Ammon's horn (tissue), 1 donor: ENCODE results near the gene TIE1.

Experiments
- DNase-seq: peaks from one replicate; pipeline ENCODE4 v3.0.0-alpha.2; 2016; ENCODE audit warnings: low spot score

The TIE1 gene

DNA sequence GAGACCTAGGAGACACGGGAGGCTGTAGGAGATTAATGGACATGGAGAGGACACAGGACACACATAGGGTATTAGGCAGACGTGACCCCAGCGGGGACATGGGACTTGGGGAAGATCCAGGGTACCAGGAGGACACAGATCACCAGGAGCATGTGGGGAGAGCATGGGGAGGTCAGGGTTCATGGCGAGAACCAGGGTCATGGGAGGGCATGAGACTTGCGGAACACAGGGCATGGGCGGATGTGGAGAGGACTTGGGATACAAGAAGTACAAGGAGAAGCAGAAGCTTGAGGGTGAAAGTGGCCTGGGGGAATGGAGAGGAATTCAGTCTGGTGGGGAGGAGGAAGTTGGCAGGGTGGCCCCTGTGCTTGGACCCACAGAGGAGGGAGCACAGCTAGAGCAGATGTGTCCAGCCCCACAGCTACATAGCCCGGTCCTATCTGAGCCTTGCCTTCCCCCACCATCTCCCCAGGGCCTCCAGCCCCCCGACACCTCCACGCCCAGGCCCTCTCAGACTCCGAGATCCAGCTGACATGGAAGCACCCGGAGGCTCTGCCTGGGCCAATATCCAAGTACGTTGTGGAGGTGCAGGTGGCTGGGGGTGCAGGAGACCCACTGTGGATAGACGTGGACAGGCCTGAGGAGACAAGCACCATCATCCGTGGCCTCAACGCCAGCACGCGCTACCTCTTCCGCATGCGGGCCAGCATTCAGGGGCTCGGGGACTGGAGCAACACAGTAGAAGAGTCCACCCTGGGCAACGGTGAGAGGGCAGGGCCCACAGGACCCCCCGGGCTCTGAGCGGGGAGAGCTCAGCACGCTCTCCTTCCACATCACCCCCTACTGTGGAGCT lies 12.1 kb downstream of the TIE1 start:
- DNase-seq: no peak

DNA sequence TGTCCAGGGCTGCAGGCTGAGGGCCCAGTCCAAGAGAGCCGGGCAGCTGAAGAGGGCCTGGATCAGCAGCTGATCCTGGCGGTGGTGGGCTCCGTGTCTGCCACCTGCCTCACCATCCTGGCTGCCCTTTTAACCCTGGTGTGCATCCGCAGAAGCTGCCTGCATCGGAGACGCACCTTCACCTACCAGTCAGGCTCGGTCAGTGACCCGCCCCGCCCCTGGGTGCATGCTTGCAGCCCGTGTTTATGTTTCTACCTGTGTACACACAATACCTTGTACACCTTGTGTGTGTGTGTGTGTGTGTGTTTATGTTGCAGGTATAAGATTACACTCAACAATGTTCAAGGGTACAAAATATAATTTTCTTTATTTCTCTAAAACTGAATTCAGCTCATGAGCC lies 13.0 kb downstream of the TIE1 start:
- DNase-seq: no peak

DNA sequence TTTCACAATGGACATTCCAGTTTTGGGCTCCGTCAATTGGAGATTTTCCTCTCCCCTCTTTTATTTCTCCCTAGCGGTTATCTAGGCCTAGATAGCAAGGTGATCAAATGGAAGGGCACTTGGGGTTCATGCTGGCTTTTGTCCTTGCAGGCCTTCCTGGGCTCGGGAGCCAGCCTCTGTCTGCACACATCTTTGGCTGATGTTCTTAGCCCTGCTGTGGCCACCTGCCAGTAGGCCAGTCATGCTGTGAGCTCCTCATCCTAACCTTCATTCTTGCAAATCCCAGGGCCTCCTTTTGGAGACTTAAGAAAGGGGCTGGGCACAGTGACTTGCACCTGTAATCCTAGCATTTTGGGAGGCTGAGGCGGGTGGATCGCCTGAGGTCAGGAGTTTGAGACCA lies 13.5 kb downstream of the TIE1 start:
- DNase-seq: no peak

DNA sequence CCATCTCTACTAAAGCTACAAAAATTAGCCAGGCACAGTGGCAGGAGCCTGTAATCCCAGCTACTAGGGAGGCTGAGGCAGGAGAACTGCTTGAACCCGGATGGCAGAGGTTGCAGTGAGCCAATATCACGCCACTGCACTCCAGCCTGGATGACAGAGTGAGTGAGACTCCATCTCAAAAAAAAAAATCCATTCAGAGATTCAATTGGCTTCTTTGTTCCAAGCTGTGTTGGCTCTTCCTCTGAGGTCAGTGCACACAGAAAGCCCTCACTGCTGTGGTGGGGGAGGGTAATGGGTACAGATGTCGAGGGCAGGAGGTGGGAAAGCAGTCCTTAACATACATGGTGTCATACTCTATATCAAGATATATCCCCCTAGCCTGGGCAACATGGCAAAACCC lies 14.7 kb downstream of the TIE1 start:
- DNase-seq: peak; percentile 80

DNA sequence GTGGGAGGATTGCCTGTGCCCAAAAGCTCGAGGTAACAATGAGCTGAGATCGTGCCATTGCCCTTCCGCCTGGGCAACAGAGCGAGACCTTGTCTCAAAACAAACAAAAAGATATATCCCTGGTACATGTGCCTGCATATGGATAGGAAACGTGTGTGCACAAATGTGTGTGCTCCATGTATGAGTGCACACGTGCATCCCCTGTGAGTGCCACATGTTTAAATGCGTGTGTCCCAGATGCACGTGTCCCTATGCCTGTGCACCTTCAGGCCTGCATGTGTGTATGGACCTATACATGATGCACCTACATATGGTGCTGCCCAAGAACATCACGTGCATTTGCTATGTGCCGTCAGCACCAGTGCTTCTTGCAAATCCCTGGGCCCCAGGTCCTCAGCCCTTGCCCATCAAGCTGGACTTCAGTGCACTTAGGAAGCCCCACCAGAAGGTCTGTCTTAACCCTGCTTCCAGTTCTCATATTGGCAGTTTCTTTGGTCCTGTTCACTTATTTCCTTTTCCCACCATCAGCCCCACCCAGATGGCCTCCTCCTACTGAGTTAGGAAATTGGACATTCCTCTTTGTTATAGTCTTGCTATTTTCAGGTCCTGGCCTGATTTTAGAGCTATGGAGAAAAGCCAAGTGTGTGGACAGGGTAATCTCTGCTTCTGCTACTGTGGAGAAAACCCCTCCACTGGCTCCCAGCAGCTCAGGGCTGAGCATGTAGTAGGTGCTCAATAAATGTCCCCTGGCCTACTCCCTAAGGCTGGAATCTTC lies 15.4 kb downstream of the TIE1 start:
- DNase-seq: no peak

DNA sequence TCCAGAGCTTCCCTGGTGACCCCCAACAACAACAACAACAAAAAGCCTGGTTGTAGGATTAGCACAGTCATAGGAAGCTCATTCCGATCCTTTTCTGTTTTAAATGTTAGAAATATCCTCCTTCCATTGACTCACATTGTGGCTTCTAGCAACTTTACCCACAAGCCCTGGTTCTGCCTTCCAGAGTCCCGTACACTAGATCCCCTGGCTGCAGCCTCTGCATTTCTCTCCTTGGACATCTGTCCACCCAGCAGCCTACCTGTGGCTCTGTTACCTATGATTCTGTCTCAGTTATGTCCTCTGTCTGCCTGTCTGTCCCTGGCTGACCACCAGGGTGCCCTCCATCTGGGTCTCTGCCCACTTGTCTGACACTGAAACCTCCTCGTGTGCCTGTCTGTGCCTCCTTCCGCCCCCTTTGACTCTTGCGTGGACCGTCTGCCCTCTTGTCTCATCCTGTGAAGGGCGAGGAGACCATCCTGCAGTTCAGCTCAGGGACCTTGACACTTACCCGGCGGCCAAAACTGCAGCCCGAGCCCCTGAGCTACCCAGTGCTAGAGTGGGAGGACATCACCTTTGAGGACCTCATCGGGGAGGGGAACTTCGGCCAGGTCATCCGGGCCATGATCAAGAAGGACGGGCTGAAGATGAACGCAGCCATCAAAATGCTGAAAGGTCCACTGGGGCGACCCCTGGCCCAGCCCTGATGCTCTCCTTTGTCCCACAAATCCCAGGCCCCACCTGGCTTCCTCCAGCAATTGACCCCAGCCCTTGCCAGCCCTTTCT lies 16.1 kb downstream of the TIE1 start:
- DNase-seq: no peak

DNA sequence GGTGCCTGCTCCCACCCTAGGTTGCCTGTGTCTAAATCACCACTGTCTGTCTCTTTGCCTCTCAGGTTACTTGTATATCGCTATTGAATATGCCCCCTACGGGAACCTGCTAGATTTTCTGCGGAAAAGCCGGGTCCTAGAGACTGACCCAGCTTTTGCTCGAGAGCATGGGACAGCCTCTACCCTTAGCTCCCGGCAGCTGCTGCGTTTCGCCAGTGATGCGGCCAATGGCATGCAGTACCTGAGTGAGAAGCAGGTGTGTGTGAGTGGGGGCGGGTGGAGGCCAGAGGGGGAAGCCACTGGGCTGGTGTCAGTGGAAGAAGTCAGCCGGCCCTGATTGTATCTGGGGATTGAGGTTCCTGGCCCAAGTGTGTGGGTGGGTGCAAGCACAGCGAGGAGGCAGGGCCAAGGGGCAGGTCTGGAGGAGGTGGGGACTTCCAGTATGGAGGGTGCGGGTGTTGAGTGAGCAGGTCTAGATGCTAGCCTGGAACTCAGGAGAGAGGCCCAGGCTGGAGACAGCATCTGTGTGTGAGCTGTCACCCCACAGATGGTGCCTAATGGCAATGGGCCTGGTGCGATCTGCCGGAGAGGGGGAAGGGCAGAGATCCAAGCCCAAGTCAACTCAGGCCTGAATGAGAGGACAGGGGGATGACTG lies 17.2 kb downstream of the TIE1 start:
- DNase-seq: peak; percentile 87

DNA sequence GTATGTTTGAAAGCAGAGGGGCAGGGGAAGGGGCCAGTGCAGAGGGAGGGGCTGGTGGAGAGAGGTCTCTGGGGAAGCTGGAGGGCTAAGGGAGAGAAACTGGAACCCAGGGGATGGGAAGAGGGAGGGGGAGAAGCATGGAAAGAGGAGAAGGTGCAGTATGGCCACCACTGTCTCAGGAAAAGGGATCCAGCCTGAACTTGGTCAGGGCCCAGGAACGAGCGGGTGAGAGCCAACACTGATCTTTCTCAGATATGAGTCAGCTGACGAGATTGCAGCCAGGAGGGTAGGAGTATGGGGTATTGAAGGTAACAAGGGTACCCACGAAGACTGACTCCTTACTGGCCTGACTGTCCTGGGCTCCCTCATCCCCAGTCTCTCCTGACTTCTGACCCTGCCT lies 18.0 kb downstream of the TIE1 start:
- no peak for DNase-seq

DNA sequence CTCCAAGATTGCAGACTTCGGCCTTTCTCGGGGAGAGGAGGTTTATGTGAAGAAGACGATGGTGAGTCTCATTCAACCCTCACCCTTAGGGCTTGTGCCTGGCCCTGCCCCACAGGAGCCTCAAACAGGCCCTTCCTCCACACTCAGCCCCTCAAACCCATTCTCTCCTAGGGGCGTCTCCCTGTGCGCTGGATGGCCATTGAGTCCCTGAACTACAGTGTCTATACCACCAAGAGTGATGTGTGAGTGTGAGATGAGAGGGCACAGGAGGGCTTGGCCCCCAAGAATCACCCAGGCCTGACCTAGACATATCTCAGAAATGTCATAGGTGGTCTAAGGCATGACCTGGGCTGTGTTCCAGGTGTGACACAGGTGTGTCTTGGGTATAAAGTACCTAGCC lies 18.5 kb downstream of the TIE1 start:
- no peak for DNase-seq

DNA sequence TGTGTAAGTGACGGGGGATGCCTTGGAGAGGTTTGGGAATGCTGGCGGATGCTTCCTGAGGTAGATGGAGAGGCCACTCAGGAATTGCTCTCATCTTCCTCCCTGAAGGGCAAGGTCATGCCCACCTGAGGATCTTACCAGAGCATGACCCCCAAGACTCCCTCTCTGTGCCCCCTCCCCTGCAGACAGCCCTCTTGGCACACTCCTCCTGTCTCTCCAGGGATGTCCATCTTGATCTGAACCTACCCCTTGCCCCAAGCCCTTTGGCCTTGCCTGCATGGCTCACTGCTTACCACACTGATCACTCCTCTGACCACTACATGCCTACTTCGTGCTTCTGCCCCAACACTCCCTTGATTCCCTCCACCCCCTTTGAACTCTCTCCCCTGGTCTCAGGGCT lies 19.0 kb downstream of the TIE1 start:
- DNase-seq: no peak

DNA sequence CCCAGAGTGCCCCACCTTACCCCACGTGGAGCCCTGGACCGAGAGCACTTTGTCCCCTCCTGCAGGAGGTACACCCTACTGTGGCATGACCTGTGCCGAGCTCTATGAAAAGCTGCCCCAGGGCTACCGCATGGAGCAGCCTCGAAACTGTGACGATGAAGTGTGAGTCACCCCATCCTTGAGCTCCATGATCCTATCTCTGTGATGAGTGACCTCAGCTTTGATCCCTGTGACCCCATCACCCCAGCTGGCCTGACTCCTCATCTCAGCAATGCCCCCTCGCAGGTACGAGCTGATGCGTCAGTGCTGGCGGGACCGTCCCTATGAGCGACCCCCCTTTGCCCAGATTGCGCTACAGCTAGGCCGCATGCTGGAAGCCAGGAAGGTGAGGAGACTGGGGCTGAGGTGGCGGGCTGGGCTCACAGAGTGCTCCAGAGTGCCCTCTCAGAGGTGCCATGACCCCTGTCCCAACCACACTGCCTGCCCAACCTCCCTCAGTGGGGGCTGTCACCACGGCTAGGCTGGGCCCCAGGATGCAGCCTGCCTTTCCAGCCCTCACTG lies 20.6 kb downstream of the TIE1 start:
- DNase-seq: no peak

DNA sequence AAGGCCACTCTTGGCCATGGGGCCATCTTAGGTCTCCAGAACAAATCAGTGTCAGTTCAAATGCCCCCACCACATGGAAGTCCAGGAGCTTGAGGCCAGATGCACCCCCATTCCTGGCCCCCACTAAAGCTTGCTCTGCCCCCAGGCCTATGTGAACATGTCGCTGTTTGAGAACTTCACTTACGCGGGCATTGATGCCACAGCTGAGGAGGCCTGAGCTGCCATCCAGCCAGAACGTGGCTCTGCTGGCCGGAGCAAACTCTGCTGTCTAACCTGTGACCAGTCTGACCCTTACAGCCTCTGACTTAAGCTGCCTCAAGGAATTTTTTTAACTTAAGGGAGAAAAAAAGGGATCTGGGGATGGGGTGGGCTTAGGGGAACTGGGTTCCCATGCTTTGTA lies 21.7 kb downstream of the TIE1 start:
- no peak for DNase-seq

DNA sequence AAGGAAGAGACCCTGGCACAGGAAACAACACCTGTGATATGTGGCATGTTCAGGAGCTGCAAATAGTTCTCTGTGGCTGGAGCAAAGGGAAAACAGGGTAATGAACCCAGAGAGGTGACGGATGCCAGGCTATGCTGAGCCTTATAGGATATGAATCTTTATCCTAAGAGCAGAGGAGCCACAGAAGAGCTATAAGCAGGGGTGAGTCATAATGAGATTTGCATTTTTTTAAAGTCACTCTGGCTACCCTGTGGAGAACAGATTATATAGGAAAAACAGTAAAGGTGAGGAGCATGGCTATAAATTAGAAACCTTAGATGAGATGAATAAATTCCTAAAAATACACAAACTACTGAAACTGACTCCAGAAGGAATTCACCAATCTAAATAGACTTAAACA lies 24.0 kb downstream of the TIE1 start:
- DNase-seq: no peak

DNA sequence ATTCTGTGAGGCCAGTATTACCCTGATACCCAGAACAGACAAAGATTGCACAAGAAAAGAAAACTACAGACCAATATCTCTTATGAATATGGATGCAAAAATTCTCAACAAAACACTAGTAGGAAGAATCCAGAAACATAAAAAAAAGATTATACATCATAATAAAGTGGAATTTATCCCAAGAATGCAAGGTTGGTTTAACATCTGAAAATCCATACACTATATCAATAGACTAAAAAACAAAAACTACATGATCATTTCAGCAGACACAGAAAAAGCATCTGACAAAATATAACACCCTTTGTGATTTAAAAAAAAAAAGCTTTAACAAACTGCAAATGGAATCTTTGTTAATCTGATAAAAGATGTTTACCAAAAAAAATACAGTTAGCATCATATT lies 24.6 kb downstream of the TIE1 start:
- DNase-seq: no peak

DNA sequence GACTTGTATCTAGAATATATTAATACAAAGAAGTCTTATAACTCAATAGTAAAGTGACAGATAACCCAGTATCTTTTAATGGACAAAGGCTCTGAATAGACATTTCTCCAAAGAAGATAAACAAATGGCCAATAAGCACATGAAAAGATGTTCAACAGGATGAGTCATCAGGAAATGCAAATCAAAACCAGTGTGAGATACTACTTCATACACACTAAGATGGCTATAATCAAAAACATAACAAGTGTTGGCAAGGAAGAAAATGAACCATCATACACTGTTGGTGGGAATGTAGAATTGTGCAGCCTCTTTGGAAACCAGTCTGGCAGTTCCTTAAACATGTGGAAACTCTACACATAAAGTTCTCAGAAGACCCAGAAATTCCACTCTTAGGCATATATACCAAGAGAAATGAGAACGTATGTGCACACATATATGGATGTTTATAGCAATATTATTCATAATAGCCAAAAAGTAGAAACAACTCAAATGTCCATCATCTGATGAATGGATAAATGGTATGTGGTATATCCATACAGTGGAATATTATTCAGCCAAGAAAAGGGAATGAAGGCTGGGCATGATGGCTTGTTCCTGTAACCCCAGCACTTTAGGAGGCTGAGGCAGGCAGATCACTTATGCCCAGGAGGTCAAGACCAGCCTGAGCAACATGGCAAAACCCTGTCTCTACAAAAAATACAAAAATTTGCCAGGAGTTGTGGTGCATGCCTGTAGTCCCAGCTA lies 26.9 kb downstream of the TIE1 start:
- no peak for DNase-seq

DNA sequence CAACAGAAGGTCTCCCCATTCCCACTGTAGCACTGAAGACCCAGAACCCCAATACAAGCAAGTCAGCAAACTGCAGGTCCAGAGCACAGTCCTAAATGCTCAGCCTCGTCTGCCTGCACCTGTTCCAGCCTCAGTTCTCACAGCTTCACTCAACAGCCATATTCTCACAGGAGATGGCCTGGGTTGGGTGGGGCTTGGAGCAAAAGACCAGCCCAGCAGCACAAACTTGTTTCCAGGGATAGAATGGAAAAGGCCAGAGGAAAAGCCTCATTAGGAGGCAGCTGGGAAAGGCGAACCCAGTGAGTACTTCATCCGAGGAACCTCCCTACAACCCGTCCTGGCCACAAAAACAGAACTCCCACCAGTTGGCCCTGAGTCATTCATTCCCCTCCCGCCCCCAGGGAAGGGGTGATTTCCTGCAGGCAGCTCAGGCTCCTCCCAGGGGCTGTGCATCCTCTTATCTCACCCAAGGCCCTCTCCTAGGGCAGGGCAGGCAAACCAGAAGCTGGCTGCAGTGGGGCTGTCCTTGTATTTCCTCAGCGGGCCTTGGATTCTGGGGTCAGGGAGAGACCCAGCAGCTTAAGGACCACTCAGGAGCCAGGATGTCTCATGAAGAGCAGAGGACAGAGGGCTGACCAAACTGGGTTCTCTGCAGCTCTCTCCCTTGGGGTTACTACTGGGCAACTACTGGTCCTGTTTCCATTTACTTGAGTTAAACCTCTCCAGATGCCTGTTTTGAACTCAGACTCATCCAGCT lies 29.4 kb downstream of the TIE1 start:
- no peak for DNase-seq

DNA sequence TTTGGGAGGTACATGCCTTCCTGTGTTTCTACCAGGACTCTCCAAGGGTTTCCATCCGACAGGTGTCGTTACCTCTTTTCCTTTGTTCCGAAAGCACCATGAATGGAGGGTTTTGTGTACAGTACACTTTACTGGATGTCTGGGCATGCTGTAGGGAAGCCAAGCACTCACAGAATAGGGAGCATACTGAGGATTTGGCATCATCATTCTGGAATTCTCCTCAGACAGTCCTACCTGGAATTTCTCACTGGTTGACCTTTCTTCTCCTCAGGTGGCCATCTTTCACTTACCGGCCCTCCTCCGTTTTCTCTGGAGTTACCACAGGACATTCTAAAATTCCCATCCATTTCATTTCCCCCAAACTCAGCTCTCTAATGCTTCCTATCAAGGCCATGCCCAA lies 30.9 kb downstream of the TIE1 start:
- no peak for DNase-seq

DNA sequence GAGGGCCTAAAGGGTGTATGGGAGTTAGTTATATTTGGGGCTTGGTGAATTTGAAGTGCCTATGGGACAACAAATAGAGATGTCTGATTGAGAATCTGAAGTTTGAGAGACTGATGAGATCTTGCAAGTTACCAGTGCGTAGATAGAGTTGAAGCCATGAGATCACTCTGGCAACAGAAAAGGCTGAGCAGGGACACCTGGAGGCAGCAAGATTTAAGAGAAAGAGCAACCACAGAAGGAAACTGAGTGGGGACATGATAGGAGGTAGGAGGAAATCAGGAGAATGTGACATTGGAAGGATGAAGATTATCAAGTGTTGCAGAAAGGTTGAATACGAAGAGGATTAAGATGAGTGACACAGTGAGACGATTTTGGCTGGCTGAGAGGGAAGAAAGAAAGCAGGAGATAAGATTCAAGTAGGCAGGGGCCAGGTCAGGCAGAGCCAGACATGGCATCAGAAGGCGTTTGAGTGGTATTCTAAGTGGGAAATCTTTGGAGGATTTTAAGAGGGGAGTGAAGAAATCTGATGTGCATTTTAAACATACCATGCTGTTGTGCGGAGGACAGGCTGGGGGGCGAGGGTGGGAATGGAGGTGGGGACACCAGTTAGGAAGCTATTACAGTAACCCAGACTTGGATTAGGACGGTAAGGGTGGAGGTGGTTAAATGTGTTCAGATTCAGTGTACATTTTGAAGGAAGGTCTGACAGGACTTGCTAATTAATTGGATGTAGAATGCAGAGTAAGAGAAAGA lies 33.8 kb downstream of the TIE1 start:
- no peak for DNase-seq

DNA sequence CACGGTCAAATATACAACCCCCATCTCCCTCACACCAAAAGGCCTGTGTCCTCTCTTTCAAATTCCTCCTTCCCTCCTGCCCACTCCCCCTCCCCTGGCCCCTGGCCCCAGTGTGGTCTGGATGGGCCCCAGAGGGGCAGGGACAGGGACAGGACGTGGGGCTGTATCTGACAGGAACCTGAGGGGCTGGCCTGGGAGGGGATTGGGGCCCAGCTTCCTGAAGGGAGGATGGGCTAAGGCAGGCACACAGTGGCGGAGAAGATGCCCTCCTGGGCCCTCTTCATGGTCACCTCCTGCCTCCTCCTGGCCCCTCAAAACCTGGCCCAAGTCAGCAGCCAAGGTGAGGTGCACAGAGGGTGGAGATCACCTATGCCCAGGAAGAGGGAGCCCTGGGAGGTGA lies 36.8 kb downstream of the TIE1 start, which contains the start of gene MPL:
Gene MPL (plus strand): TSS at position 231 of the 400 bp plus-strand sequence. CDS start 31 bp downstream, at position 262.
- no peak for DNase-seq

DNA sequence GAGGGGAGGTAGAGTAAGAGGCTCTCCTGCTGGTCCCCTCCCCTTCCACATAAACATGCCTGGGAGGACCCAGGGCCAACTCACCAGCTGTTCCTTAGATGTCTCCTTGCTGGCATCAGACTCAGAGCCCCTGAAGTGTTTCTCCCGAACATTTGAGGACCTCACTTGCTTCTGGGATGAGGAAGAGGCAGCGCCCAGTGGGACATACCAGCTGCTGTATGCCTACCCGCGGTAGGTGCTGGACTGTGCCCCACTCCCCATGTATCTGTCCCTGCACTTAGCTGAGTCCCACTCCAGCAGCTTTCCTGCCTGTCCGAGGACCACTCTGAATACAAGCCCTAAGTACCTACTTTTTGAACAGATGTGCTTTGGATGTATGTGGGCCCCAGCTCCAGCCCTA lies 37.2 kb downstream of the TIE1 start:
- DNase-seq: no peak
